Trophoblast cell (in vitro differentiated cells and primary cell): ENCODE results near the gene AGBL4.

Source experiments
- DNase-seq, 2 donors: peaks; one replicate each; pipeline ENCODE4 v3.0.0-alpha.2; 2016
- H2AFZ ChIP-seq: 2 replicates; pipeline ENCODE4 v1.6.1; 2013; ENCODE audit warnings: low read length, moderate library complexity, mild to moderate bottlenecking; ENCODE audit not compliant: insufficient read depth, poor library complexity
- H2AK5ac ChIP-seq: 2 replicates; pipeline ENCODE4 v1.6.1; 2013; ENCODE audit warnings: mild to moderate bottlenecking, low read length
- H2BK120ac ChIP-seq: 2 replicates; pipeline ENCODE4 v1.6.1; 2013; ENCODE audit warnings: low read length, mild to moderate bottlenecking, moderate library complexity; ENCODE audit not compliant: insufficient read depth, poor library complexity
- H2BK12ac ChIP-seq: 2 replicates; pipeline ENCODE4 v1.6.1; 2013; ENCODE audit warnings: mild to moderate bottlenecking, low read length, moderate library complexity
- H2BK5ac ChIP-seq: 2 replicates; pipeline ENCODE4 v1.6.1; 2013; ENCODE audit warnings: low read length, low read depth, moderate library complexity, mild to moderate bottlenecking; ENCODE audit not compliant: poor library complexity
- H3K14ac ChIP-seq: 2 replicates; pipeline ENCODE4 v1.6.1; 2013; ENCODE audit warnings: mild to moderate bottlenecking, low read length
- H3K18ac ChIP-seq: 2 replicates; pipeline ENCODE4 v1.6.1; 2013; ENCODE audit warnings: mild to moderate bottlenecking, low read length
- H3K23ac ChIP-seq: 2 replicates; pipeline ENCODE4 v1.6.1; 2013; ENCODE audit warnings: low read length
- H3K27ac ChIP-seq: 2 replicates; pipeline ENCODE4 v1.5.1; 2013; ENCODE audit warnings: low read depth, mild to moderate bottlenecking, inconsistent platforms, low read length, moderate library complexity
- H3K27me3 ChIP-seq: 2 replicates; pipeline ENCODE4 v1.6.1; 2013; ENCODE audit warnings: inconsistent platforms, mild to moderate bottlenecking, low read length, moderate library complexity; ENCODE audit not compliant: insufficient read depth
- H3K36me3 ChIP-seq, 2 experiments: 1 replicate in 1 of 2; 2 replicates in 1 of 2; pipeline ENCODE4 v1.6.1; 2013; ENCODE audit warnings: low read length in 2 of 2, mild to moderate bottlenecking in 2 of 2, moderate library complexity in 1 of 2; ENCODE audit not compliant: insufficient read depth in 2 of 2, control insufficient read depth in 1 of 2
- H3K4ac ChIP-seq: 2 replicates; pipeline ENCODE4 v1.6.1; 2013; ENCODE audit warnings: low read depth, mild to moderate bottlenecking, low read length, moderate library complexity
- H3K4me1 ChIP-seq, 2 experiments: 1 replicate in 1 of 2; 2 replicates in 1 of 2; pipeline ENCODE4 v1.6.1; 2013; ENCODE audit warnings: low read length in 2 of 2, mild to moderate bottlenecking in 2 of 2, moderate library complexity in 1 of 2; ENCODE audit not compliant: insufficient read depth in 2 of 2, control insufficient read depth in 1 of 2
- H3K4me2 ChIP-seq: 2 replicates; pipeline ENCODE4 v1.6.1; 2013; ENCODE audit warnings: inconsistent platforms, mild to moderate bottlenecking, low read length, moderate library complexity
- H3K4me3 ChIP-seq: 2 replicates; pipeline ENCODE4 v1.5.1; 2013; ENCODE audit warnings: mild to moderate bottlenecking, low read depth, low read length, inconsistent platforms
- H3K79me1 ChIP-seq: one replicate; pipeline ENCODE4 v1.6.1; 2013; ENCODE audit warnings: low read length
- H3K79me2 ChIP-seq: 2 replicates; pipeline ENCODE4 v1.6.1; 2013; ENCODE audit warnings: low read length, mild to moderate bottlenecking; ENCODE audit not compliant: control insufficient read depth, insufficient read depth, poor library complexity
- H3K9ac ChIP-seq: 2 replicates; pipeline ENCODE4 v1.6.1; 2013; ENCODE audit warnings: mild to moderate bottlenecking, low read length
- H3K9me3 ChIP-seq: 2 replicates; pipeline ENCODE4 v1.6.1; 2013; ENCODE audit warnings: low read depth, mild to moderate bottlenecking, control low read depth, inconsistent platforms, low read length; ENCODE audit not compliant: insufficient read depth
- H4K12ac ChIP-seq: 2 replicates; pipeline ENCODE4 v1.6.1; 2013; ENCODE audit warnings: low read depth, mild to moderate bottlenecking, low read length, moderate library complexity
- H4K8ac ChIP-seq: 2 replicates; pipeline ENCODE4 v1.6.1; 2013; ENCODE audit warnings: low read depth, mild to moderate bottlenecking, low read length, moderate library complexity
- H4K91ac ChIP-seq: one replicate; pipeline ENCODE4 v1.6.1; 2013; ENCODE audit warnings: low read depth, mild to moderate bottlenecking, low read length, moderate library complexity
- WGBS: extraction: QIAGEN DNeasy Blood & Tissue Kit; methylation state at CpG from one replicate; pipeline ENCODE4 v1.1.7; 2013; ENCODE audit warnings: missing lambda C conversion rate; ENCODE audit not compliant: insufficient read length, insufficient coverage; ENCODE audit errors: extremely low coverage; 5-methylcytosine and 5-hydroxymethylcytosine counted together

The AGBL4 gene

DNA sequence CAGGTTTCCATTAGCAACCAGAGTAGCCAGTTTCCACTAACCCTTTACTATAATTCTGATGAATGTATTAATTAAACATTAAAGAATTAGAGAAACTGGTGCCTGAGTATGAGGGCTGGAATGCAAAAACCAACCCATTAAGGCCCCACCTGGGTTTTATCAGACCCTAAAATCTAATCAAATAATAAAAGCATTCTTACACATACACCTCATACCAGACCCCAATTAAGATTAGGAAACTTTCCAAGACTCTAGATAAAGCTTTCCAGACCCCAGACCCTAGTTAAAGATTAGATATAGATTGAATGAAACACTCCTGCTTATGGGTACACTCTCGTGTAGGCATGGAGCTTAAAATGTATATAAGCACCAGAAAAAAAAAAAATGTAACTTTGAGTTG lies 665.7 kb downstream of the AGBL4 start:
- Histone ChIP-seq H3K4me1 (no peaks in the 10 kb centered on the region), H2BK12ac (no peak overlapping the region), H4K91ac (no peak overlapping the region), H2BK5ac (no peak overlapping the region), H3K27ac (no peak overlapping the region), H3K4me2 (no peak overlapping the region), H3K23ac (no peak overlapping the region), H2AK5ac (no peak overlapping the region), H3K36me3 (no peaks in the 10 kb centered on the region), H3K9me3 (peaks cover 5% of the 10 kb centered on the region), H3K4ac (no peak overlapping the region), H3K18ac (no peak overlapping the region), H2AFZ (no peak overlapping the region), H3K27me3 (no peaks in the 10 kb centered on the region), H3K79me2 (no peaks in the 10 kb centered on the region), H3K14ac (no peak overlapping the region), H3K79me1 (no peaks in the 10 kb centered on the region), H4K12ac (no peak overlapping the region), H4K8ac (no peak overlapping the region), H2BK120ac (no peak overlapping the region), H3K4me3 (no peak overlapping the region), H3K9ac (no peak overlapping the region)
- DNase-seq: no peak
- WGBS: no CpG with 5 or more reads among the region's 1 CpG

- H3K4me1 ChIP-seq: no peaks in the 10 kb centered on the region
- H3K23ac ChIP-seq: no peak overlapping the region
- no peak overlapping the region for H3K18ac ChIP-seq
- H2BK120ac ChIP-seq: no peak overlapping the region
- no peak overlapping the region for H3K4ac ChIP-seq
- no peak overlapping the region for H3K4me3 ChIP-seq
- H4K91ac ChIP-seq: no peak overlapping the region
- no peak overlapping the region for H3K9ac ChIP-seq
- no peak for DNase-seq
- no peak overlapping the region for H3K27ac ChIP-seq
- no peaks in the 10 kb centered on the region for H3K79me1 ChIP-seq
- H2AK5ac ChIP-seq: no peak overlapping the region
- H4K8ac ChIP-seq: no peak overlapping the region
- no peak overlapping the region for H3K14ac ChIP-seq
- H3K79me2 ChIP-seq: no peaks in the 10 kb centered on the region
- H2BK12ac ChIP-seq: no peak overlapping the region
- peaks cover 5% of the 10 kb centered on the region for H3K9me3 ChIP-seq
- no peak overlapping the region for H2BK5ac ChIP-seq
- H3K27me3 ChIP-seq: no peaks in the 10 kb centered on the region
- no peaks in the 10 kb centered on the region for H3K36me3 ChIP-seq
- no peak overlapping the region for H3K4me2 ChIP-seq
- H4K12ac ChIP-seq: no peak overlapping the region
- H2AFZ ChIP-seq: no peak overlapping the region
These were observed 667.2 kb downstream of the AGBL4 start for GRCh38 chr1:49356594-49356993.

DNA sequence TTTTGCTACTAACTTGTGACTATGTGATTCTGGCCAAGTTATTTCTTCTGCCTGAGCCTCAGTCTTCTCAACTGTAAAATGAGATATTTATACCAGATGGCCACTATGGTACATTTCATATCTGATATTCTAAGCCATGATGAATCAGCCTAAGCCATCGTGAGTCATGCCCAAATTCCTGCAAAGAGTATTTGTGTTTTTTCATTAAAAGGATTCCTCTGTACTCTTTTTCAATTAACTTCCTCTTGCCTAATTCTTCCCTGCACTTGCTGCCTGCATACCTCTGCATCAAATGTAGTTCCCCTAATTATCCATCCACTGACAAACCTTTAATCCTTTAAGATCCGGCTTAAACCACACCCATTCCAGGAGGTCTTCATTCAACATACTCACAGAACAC lies 672.0 kb downstream of the AGBL4 start:
- no peak overlapping the region for H4K8ac ChIP-seq
- H3K27ac ChIP-seq: no peak overlapping the region
- no peak overlapping the region for H3K4me2 ChIP-seq
- H4K91ac ChIP-seq: no peak overlapping the region
- no peaks in the 10 kb centered on the region for H3K27me3 ChIP-seq
- no peak overlapping the region for H3K14ac ChIP-seq
- H3K18ac ChIP-seq: no peak overlapping the region
- no peak overlapping the region for H3K9ac ChIP-seq
- no peaks in the 10 kb centered on the region for H3K79me1 ChIP-seq
- H2AFZ ChIP-seq: no peak overlapping the region
- no CpG with 5 or more reads among the region's 2 CpGs for WGBS
- no peaks in the 10 kb centered on the region for H3K79me2 ChIP-seq
- no peak overlapping the region for H2AK5ac ChIP-seq
- H4K12ac ChIP-seq: no peak overlapping the region
- no peak overlapping the region for H2BK120ac ChIP-seq
- no peak overlapping the region for H3K4ac ChIP-seq
- H2BK12ac ChIP-seq: no peak overlapping the region
- no peak overlapping the region for H3K23ac ChIP-seq
- H3K36me3 ChIP-seq: no peaks in the 10 kb centered on the region
- H3K4me3 ChIP-seq: no peak overlapping the region
- peaks cover 3% of the 10 kb centered on the region for H3K9me3 ChIP-seq
- no peak overlapping the region for H2BK5ac ChIP-seq
- peak; percentile 14 to 46 for DNase-seq
- H3K4me1 ChIP-seq: no peaks in the 10 kb centered on the region

- WGBS: no CpG with 5 or more reads among the region's 2 CpGs
- H3K23ac ChIP-seq: no peak overlapping the region
These were observed 676.9 kb downstream of the AGBL4 start for GRCh38 chr1:49346767-49347349.

More at GRCh38 chr1:49346767-49347349, 676.9 kb downstream of the AGBL4 start:
- H3K36me3 ChIP-seq: no peaks in the 10 kb centered on the region
- no peaks in the 10 kb centered on the region for H3K79me2 ChIP-seq
- H2BK5ac ChIP-seq: no peak overlapping the region
- H3K4me1 ChIP-seq: no peaks in the 10 kb centered on the region
- H4K91ac ChIP-seq: no peak overlapping the region
- H3K4me2 ChIP-seq: no peak overlapping the region
- no peak overlapping the region for H2BK120ac ChIP-seq
- H3K4me3 ChIP-seq: no peak overlapping the region
- no peak overlapping the region for H2BK12ac ChIP-seq
- no peak overlapping the region for H4K8ac ChIP-seq
- DNase-seq: no peak
- H3K79me1 ChIP-seq: no peaks in the 10 kb centered on the region
- no peak overlapping the region for H2AK5ac ChIP-seq
- H4K12ac ChIP-seq: no peak overlapping the region
- no peaks in the 10 kb centered on the region for H3K27me3 ChIP-seq
- H3K9ac ChIP-seq: no peak overlapping the region
- H2AFZ ChIP-seq: no peak overlapping the region
- H3K9me3 ChIP-seq: no peaks in the 10 kb centered on the region
- no peak overlapping the region for H3K27ac ChIP-seq
- no peak overlapping the region for H3K4ac ChIP-seq
- no peak overlapping the region for H3K18ac ChIP-seq
- H3K14ac ChIP-seq: no peak overlapping the region
